Measurements from ENCODE around the gene GSTM2.

- TF ChIP-seq, protein P1, sequence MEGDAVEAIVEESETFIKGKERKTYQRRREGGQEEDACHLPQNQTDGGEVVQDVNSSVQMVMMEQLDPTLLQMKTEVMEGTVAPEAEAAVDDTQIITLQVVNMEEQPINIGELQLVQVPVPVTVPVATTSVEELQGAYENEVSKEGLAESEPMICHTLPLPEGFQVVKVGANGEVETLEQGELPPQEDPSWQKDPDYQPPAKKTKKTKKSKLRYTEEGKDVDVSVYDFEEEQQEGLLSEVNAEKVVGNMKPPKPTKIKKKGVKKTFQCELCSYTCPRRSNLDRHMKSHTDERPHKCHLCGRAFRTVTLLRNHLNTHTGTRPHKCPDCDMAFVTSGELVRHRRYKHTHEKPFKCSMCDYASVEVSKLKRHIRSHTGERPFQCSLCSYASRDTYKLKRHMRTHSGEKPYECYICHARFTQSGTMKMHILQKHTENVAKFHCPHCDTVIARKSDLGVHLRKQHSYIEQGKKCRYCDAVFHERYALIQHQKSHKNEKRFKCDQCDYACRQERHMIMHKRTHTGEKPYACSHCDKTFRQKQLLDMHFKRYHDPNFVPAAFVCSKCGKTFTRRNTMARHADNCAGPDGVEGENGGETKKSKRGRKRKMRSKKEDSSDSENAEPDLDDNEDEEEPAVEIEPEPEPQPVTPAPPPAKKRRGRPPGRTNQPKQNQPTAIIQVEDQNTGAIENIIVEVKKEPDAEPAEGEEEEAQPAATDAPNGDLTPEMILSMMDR (IDR thresholded peaks at IDR 0.05): no peak
- no peak for TF ChIP-seq EZH2 (IDR thresholded peaks at IDR 0.05; ENCODE audit: borderline replicate concordance, insufficient read depth, low read depth, low read length, poor library complexity, severe bottlenecking)
Observed at GRCh38 chr1:109623601-109624161, 44.2 kb upstream of the GSTM2 start.
